IPS DF 4.7 (cell line): ENCODE data around the gene MMP24OS.
"Not testable (repeated sequence)": the region's sequence is repeated elsewhere in the genome, so short reads cannot be mapped to it uniquely, and the experiment has no call there.

ENCODE experiments used
- DNase-seq: peaks from one replicate; pipeline ENCODE4 v3.0.0-alpha.2; 2013; ENCODE audit warnings: low spot score; ENCODE audit errors: extremely low read depth

Gene MMP24OS

DNA sequence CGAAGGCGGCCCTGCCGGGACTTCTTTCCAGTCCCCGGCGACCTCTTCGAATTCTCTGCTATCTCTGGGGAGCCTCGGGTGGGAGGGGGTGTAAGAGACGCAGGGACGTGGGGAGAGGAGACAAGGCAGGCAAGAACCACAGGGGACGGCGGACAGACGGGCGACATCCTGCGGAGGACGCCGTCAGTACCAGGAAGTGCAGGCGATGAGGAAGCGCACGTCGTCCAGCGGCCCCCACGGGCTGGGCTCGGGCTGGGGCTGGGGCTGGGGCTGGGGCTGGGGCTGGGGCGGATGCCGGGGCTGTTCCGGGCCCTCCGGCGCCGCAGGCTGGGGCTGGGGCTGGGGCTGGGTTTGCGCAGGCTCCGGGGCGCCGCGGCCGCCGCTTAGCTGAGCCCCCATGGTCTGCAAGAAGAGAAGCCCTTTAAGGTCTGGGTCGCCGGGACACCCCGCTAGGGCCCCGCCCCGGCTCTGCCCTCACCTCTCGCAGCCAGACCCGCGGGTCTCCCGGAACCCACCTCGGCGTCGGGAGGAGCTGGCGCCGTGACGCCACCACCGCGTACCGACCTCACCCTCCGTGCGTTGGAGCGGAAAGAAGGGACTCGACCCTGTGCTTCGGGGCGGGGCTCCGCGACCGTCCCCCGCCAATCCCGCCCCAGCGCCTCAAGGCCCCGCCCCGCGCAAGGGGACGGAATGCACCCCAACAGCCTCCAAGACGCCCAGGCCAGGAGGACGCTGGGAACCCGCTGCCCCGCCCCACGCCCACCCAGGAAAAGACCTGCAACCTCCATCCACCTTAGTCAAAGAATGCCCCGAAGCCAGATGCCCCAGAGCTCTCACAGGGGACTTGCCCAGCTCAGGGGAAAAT is at the start of gene MMP24OS:
TSS of gene MMP24OS (minus strand) at position 592 of the 865 bp plus-strand sequence. CDS start at position 399, 193 bp downstream.
- DNase-seq = peak; percentile 79

DNA sequence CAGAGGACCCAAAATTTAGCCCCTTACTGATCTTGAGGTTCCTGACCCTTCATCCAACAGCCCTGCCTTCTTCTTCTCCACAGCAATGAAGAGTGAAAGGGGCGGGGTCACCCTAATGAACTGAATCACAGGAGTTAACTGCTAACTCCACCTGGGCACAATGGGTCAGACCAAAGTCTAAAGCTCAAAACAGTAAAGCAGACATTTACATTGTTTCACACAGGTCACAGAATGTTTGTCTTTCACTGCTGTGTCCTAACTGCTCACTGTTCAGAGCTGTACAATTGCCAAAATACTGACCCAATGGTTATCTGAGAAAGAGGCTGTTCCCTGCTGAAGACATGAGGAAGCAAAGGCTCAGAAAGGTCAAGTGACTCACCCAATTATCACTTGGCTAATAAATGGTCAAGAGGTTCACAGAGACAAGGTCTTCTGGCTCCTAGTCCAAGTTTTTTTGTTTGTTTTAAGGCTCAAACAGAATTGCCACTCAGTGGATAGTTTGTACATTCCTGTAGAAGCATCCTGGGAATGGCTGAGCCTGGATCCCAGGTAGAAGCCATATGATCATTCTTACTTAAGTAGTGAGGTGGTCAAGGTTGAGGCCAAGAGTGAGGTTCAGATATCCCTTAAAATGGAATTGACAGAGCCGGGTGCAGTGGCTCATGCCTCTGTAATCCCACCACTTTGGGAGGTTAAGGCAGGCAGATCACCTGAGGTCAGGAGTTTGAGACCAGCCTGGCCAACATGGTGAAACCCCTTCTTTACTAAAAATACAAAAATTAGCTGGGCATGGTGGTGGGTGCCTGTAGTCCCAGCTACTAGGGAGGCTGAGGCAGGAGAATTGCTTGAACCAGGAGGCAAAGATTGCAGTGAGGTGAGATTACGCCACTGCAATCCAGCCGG is 49.4 kb upstream of the MMP24OS start:
- DNase-seq = no peak

GRCh38 chr20:35326740-35327073 is 48.8 kb upstream of the MMP24OS start:
- no peak for DNase-seq

GRCh38 chr20:35326021-35326739 is 48.3 kb upstream of the MMP24OS start:
- no peak for DNase-seq

DNA sequence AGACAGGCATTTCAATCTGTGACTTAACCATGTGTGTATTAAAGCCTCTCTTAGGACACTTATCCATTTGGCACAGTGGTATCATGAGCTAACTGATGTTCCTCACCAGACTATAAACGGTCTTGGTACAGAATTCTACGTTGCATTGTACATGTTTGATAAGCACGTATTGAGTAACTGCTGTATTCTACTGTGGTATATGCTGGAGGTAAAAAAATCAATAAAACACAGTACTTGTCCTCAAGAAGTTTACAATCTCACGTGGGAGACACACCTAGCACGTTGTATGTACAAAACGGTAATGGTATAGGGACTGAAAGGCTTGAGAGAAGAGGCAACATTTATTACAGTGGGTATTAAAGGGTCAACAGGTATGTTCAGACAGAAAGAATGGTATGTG is 47.5 kb upstream of the MMP24OS start:
- no peak for DNase-seq

DNA sequence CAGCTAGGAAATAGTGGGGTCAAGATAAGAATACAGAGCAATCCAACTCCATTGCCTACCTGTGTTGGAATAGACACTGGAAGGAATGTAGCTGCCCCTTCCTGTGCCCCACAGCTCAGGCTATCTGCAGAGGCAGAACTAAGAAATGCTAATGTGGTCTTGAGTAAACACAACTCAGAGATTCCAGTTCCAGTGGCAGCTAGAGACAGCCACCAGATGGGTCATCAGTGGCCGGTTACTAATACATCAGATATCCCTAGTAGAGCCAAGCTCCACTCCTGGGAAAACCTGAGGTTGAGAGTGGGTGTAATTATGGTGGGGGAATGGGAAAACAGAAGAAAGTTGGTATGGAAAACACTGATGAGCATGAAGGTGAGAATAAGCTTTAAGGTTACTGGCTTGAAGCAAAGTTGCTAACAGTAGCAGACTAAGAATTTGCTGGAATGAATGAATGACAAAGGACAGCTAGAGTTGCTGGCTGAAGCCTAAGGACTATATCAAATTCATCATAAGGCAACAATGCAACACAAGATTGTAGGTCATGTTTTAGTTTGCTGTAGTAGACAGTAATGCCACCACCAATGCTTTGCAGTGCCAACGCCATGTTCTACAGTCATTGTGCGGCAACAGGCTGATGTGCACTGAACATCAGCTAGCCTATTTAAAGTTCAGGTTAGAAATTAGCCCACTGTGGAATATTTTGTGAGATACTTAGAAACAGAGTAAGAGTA is 42.6 kb upstream of the MMP24OS start:
- DNase-seq = no peak

DNA sequence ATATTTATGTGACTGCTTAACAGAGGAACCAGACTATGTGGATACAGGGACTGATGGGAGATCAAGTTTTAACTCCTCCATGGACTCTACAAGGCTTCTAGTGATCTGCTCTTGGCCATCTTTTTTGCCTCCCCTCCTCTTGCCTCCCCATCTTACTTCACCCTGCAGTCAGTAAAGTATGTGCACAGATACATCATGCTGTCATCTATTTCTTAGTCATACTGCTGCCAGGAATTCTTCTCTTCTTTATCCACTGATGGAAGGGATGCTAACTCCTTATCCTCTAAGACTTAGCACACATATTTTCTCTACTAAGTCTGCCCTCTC is 41.9 kb upstream of the MMP24OS start:
- DNase-seq = no peak

GRCh38 chr20:35319192-35319870 is 41.4 kb upstream of the MMP24OS start:
- DNase-seq = no peak

DNA sequence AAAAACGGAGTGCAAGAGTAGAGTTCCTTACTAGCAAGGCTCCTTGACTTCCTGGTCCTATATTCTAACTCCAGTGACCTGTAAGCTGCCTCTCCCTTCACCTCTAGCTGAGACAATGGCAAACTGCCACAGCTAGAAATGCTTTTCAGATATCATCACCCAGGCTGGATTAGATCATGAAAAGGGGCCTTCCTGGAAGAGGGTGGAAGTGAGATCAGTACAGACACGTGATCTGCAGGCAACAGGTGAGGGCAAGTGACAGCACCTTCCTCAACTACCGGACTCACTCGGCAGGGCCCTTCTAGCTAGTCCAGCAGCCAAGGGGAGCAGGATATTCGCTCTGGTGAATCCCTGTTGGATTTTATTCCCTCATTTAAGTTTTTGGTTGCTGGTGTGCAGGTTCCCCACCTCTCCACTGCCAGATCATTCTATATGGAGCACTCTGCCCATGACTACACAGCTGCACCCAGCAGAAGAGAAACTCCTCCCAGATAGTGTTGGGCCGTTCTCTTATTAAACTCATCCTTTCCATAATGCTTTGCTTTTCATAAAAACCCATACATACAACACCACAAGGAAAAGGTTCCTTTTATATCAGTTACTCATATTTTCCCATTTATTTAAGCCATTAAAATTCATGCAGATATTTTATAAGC is 40.7 kb upstream of the MMP24OS start:
- no peak for DNase-seq

- DNase-seq = no peak
Measured at GRCh38 chr20:35317416-35318210, 39.7 kb upstream of the MMP24OS start.

DNA sequence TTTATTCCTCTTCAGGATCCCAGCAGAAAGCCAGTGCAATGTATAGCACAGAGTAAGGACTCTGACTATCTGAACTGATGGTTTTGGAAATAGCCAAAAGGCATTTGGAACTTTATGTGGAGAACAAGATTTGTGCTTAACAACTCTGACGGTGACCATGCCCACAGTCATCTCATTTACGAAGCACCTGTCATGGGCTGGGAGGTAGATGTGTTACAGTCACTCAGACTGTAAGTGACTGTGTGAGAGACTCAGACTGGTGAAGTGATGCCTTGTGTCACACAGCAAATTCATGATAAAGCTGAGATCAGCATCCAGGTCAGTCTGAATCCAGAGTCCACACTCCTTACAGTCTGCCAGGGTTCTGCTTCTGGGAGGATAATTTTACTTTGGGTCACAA is 38.2 kb upstream of the MMP24OS start:
- DNase-seq = no peak

- DNase-seq = not testable (repeated sequence)
Measured at GRCh38 chr20:35315632-35316020, 37.7 kb upstream of the MMP24OS start.

- DNase-seq = no peak
Measured at GRCh38 chr20:35314816-35315631, 37.1 kb upstream of the MMP24OS start.

DNA sequence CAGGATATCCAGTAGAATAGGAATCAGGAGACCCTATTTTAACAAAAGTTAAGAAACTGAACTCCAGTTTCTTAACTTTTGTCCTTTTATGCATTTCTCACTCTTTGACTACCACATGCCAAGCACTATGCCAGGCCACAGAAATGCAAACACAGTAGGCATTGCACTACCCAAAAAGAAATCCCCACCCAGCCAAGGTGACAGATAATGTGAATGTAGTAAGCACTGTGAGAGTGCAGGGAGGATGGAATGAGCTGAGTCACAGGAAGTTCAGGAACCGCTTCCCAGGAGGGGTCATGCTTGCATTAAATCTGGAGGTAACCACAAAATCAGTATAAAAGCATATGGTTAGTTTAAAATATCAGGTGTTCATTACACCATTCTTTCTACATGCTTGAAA is 34.4 kb upstream of the MMP24OS start:
- no peak for DNase-seq

GRCh38 chr20:35311822-35312221 is 33.9 kb upstream of the MMP24OS start:
- no peak for DNase-seq

- no peak for DNase-seq
Measured at GRCh38 chr20:35311409-35311808, 33.5 kb upstream of the MMP24OS start.

DNA sequence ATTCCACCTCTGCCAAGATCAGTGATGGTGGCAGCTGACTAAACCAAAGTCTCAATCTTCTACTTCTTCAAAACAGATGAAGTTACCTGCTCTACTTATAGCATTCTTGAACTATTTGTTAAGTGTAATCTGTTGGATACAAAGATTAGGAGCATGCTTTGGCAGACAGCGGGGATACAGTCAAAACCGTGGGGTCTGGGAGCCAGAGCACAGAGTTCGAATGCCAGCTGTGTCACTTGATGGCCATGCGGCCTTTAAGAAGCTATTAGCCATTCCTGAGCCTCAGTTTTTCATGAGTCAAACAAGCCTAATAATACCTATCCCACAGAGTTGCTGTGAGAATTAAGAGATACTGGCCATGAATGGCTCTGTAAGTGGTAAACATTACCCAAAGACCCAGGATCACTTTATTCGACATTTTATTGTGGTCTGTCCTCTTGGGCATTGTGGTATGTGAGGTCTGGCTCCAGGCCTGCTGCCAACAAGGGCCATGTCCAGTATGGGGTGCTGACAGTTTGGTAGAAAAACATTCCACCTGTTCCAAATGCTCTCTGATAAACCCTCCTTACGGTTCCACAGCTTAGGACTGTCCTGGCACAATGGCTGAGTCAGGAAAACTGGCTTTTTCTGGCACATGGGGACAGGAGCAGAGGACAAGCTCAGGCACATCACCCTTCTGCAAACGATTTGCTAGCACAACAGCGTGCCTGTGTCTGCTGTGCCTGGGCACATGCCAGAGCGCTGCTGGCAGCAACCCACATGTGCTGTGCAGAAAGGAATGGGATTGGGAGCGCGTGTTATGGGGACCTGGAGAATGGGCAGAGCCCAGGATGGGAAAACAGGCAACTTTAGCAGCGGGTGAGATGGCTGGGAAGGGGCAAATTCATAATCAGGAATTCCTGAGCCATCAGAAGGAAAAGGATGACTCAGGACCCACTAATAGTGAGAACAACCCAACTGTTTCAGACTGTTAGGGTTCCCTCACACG is 30.0 kb upstream of the MMP24OS start:
- no peak for DNase-seq
